ENCODE results near the gene ADAMTS12.

GRCh38 chr5:33801292-33801691 lies 90.5 kb downstream of the ADAMTS12 start:
- TF ChIP-seq GATA2 (IDR thresholded peaks at IDR 0.05; ENCODE audit: low read depth, low read length) (no peak), GATA3 (IDR thresholded peaks at IDR 0.05; ENCODE audit: low read depth, low read length) (no peak)

Measured in SH-SY5Y (cell line).